HG03196 (cell line): ENCODE measurements around the gene ADIPOQ.
"Not testable (repeated sequence)": the region's sequence is repeated elsewhere in the genome, so short reads cannot be mapped to it uniquely, and the experiment has no call there.

ENCODE experiments used
- ATAC-seq: cut with Tn5 transposase; IDR thresholded peaks from one replicate; pipeline ENCODE4 v1.9.1; 2021; ENCODE audit not compliant: unreplicated experiment

The ADIPOQ gene

DNA sequence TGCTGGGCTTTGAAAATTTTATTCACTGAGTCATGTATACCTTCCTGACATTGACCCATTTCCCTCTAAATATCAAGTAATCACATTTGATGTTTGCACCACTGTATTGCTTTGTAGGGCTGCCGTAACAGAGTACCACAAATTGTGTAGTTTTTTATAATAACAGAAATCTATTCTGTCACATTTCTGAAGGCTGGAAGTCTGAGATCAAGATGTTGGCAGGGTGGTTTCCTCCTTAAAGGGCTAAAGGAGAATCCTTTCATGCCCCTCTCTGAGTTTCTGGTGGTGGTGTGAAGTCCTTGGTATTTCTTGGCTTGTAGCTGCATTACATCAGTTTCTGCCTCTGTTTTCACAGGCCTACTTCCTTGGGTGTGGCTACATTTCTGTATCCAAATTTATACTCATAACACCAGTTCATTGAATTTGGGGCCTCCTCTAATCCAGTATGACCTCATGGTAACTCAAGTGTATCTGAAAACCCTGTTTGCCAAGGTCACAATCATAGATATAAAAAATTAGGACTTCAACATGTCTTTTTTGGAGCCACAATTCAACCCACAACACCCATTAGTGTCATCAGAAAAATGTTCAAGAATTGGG, 58.7 kb downstream of the ADIPOQ start:
- ATAC-seq = no peak

DNA sequence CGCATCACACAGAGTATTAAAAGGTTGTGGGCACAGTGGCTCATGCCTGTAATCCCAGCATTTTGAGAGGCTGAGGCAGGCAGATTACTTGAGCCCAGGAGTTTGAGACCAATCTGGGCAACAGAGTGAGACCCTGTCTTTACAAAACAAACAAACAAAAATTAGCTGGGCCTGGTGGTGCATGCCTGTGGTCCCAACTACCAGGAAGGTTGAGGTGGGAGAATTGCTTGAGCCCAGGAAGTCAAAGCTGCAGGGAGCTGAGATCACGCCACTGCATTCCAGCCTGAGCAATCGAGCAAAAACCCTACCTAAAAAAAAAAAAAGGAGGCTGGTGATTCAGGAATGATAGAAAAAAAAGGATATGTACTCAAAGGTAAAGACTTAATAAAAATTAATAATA, 59.6 kb downstream of the ADIPOQ start:
- ATAC-seq = no peak

DNA sequence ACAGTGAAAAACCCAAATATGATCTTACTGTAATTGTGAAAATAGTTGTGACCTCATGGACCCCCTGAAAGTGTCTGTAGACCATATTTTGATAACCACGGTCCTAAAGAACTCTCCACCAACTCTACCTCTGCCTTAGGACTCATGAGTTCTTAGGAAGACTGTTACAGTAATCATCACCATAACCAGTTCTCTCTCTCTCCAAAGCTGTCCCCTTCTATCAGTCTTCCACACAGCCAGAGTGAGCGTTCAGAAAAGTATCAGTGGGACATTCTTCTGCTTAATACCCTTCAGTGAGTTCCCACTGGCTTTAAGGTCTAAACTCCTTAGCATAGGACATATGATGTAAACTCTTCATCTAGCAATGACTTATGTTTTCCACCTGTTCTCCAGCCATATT, 60.2 kb downstream of the ADIPOQ start:
- no peak for ATAC-seq

DNA sequence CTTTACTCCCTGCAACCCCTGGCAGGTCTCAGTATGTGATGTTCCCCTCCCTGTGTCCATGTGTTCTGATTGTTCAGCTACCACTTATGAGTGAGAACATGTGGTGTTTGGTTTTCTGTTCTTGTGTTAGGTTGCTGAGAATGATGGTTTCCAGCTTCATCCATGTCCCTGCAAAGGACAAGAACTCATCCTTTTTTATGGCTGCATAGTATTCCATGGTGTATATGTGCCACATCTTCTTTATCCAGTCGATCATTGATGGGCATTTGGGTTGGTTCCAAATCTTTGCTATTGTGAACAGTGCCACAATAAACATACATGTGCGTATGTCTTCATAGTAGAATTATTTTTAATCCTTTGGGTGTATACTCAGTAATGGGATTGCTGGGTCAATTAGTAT, 61.2 kb downstream of the ADIPOQ start:
- not testable (repeated sequence) for ATAC-seq

DNA sequence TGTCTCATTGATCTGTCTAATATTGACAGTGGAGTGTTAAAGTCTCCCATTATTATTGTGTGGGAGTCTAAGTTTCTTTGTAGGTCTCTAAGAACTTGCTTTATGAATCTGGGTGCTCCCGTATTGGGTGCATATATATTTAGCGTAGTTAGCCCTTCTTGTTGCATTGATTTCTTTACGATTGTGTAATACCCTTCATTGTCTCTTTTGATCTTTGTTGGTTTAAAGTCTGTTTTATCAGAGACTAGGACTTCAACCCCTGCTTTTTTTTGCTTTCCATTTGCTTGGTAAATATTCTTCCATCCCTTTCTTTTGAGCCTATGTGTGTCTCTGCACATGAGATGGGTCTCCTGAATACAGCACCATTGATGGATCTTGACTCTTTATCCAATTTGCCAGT, 64.6 kb downstream of the ADIPOQ start:
- ATAC-seq = not testable (repeated sequence)
